GM12873 (cell line): ENCODE results near the gene CAV2.

ENCODE experiments used
- TF ChIP-seq, protein P1 (sequence below): IDR thresholded peaks from 2 replicates; pipeline ENCODE4 v1.5.1; 2012; ENCODE audit warnings: low read depth, mild to moderate bottlenecking, moderate library complexity, low read length, control low read depth; ENCODE audit not compliant: insufficient read depth; ENCODE audit errors: missing control alignments

CAV2 gene

DNA sequence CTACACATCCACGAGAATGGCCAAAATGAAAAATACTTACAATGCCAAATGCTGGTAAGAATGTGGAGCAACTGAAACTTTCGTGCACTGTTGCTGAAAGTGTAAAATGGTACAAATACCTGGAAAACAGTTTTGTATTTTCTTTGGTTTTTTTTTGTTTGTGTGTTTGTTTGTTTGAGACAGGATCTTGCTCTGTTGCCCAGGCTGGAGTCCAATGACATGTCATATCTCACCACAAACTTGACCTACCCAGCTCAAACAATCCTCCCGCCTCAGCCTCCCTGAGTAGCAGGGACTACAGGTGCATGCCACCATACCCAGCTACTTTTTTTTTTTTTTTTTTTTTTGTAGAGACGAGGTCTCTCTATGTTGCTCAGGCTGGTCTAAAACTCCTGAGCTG lies 35.6 kb upstream of the CAV2 start:
- TF ChIP-seq, protein P1, sequence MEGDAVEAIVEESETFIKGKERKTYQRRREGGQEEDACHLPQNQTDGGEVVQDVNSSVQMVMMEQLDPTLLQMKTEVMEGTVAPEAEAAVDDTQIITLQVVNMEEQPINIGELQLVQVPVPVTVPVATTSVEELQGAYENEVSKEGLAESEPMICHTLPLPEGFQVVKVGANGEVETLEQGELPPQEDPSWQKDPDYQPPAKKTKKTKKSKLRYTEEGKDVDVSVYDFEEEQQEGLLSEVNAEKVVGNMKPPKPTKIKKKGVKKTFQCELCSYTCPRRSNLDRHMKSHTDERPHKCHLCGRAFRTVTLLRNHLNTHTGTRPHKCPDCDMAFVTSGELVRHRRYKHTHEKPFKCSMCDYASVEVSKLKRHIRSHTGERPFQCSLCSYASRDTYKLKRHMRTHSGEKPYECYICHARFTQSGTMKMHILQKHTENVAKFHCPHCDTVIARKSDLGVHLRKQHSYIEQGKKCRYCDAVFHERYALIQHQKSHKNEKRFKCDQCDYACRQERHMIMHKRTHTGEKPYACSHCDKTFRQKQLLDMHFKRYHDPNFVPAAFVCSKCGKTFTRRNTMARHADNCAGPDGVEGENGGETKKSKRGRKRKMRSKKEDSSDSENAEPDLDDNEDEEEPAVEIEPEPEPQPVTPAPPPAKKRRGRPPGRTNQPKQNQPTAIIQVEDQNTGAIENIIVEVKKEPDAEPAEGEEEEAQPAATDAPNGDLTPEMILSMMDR, result no peak

- TF ChIP-seq, protein P1, result no peak
Measured at GRCh38 chr7:116464375-116464774, 35.2 kb upstream of the CAV2 start.

DNA sequence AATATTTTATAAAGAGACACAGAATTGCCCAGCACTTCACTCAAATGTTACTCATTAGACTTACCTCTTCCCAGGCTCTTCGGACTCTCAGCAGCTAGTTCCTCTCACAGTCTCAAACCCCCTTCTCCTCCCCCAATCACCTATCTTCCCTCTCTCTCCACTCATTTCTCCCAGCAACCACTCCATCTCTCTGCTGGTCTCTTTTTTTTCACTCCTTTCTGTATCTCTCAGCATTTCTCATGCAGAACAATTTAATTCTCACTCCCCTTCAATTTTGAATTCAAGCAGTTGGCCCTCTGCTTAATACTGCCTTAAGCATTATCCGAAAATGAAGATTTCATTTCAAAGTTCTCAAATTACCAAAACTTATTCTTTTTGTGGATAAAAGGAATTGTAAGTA lies 34.4 kb upstream of the CAV2 start:
- TF ChIP-seq, protein P1, result no peak

DNA sequence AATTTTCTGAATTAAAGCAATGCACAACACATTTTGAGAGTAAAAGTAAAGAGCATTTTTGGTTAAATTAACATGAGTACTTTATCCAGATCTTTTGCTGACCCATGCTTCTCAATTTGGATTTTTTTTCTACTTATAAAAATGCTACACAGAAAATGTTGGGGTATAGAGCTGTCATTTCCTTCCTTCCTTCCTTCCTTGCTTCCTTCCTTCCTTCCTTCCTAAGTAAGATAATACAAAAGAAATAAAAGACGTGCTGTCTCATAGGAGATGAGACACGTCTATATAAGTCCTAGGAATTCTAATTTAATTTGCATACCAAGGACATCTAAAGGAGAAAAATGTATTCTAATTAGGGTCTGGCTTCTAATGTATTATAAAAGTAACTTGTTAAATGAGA lies 31.0 kb upstream of the CAV2 start:
- TF ChIP-seq, protein P1, result no peak

DNA sequence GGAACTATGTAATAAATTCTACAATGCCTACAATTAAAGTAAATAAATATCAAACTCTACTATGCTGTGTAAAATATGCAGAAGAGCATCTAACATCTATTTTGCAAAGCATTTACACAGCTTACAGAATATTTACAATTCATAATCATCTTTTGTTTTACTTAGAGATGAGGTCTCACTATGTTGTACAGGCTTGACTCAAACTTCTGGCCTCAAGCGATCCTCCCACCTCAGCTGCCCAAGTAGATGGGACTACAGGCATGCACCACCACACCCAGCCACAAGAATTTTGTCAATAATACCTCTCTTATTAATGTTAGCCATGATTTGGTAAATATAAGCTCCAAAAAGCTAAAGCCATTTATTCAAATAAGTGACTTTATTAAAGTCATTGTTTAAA lies 21.9 kb upstream of the CAV2 start:
- TF ChIP-seq, protein P1, result no peak

- TF ChIP-seq, protein P1, result no peak
Measured at GRCh38 chr7:116478834-116479233, 20.7 kb upstream of the CAV2 start.

GRCh38 chr7:116483271-116483942 lies 16.1 kb upstream of the CAV2 start:
- TF ChIP-seq, protein P1, result no peak
